Dermis microvascular lymphatic vessel endothelial cell (primary cell): ENCODE measurements around the gene TGFBR3. TPM values are rescaled to one million over a fixed set of nuclear protein-coding genes. Genes with fewer than 3 reads are reported as not detected.

ENCODE experiments used
- DNase-seq, 2 donors: peaks; one replicate each; pipeline versions ENCODE4 v3.0.0 to v3.0.0-alpha.2; 2010; ENCODE audit warnings: low read depth in 2 of 2
- total RNA-seq: library from RNA; depleted of rRNA; stranded (reverse); fragments of >200 nt; gene quantifications from 2 replicates; pipeline ENCODE4 v1.2.1, GENCODE V29; 2014

TGFBR3 gene
- total RNA-seq, 1 donor from 2014 or later: 8.3 TPM

- no peak for DNase-seq
Measured at GRCh38 chr1:91715416-91716000, 170.4 kb downstream of the TGFBR3 start.

- no peak for DNase-seq
Measured at GRCh38 chr1:91714867-91715381, 171.0 kb downstream of the TGFBR3 start.

- DNase-seq: peak; percentile 25
Measured at GRCh38 chr1:91712981-91713841, 172.7 kb downstream of the TGFBR3 start.

GRCh38 chr1:91712393-91712792 lies 173.6 kb downstream of the TGFBR3 start:
- DNase-seq: no peak

GRCh38 chr1:91711504-91712247 lies 174.3 kb downstream of the TGFBR3 start:
- DNase-seq: no peak

GRCh38 chr1:91710261-91710660 lies 175.7 kb downstream of the TGFBR3 start:
- no peak for DNase-seq

- DNase-seq: no peak
Measured at GRCh38 chr1:91708691-91709090, 177.3 kb downstream of the TGFBR3 start.

GRCh38 chr1:91707890-91708218 lies 178.1 kb downstream of the TGFBR3 start:
- DNase-seq: no peak

- no peak for DNase-seq
Measured at GRCh38 chr1:91707114-91707889, 178.6 kb downstream of the TGFBR3 start.

- DNase-seq: no peak
Measured at GRCh38 chr1:91706140-91706957, 179.6 kb downstream of the TGFBR3 start.

- no peak for DNase-seq
Measured at GRCh38 chr1:91704746-91705145, 181.2 kb downstream of the TGFBR3 start.

- DNase-seq: no peak
Measured at GRCh38 chr1:91703095-91703494, 182.9 kb downstream of the TGFBR3 start.

GRCh38 chr1:91701472-91701869 lies 184.5 kb downstream of the TGFBR3 start:
- no peak for DNase-seq

GRCh38 chr1:91700771-91701471 lies 185.0 kb downstream of the TGFBR3 start:
- DNase-seq: no peak

GRCh38 chr1:91700332-91700731 lies 185.6 kb downstream of the TGFBR3 start:
- DNase-seq: no peak

GRCh38 chr1:91699339-91699974 lies 186.5 kb downstream of the TGFBR3 start:
- no peak for DNase-seq

- no peak for DNase-seq
Measured at GRCh38 chr1:91697861-91698260, 188.1 kb downstream of the TGFBR3 start.

- DNase-seq: no peak
Measured at GRCh38 chr1:91697416-91697815, 188.5 kb downstream of the TGFBR3 start.

- peak; percentile 27 to 34 for DNase-seq
Measured at GRCh38 chr1:91696321-91696720, 189.6 kb downstream of the TGFBR3 start.
